GM12874 (cell line): ENCODE results near the gene ARL8A.

Experiments used
- CTCF ChIP-seq: IDR thresholded peaks from 2 replicates; pipeline ENCODE4 v1.5.1; 2011; ENCODE audit warnings: low read depth, mild to moderate bottlenecking, control low read depth, low read length, moderate library complexity; ENCODE audit not compliant: insufficient read depth

The ARL8A gene

GRCh38 chr1:202106340-202107254, 37.9 kb downstream of the ARL8A start:
- no peak for TF ChIP-seq CTCF

- TF ChIP-seq CTCF, result no peak
These were observed 38.8 kb downstream of the ARL8A start for GRCh38 chr1:202105571-202106339.

DNA sequence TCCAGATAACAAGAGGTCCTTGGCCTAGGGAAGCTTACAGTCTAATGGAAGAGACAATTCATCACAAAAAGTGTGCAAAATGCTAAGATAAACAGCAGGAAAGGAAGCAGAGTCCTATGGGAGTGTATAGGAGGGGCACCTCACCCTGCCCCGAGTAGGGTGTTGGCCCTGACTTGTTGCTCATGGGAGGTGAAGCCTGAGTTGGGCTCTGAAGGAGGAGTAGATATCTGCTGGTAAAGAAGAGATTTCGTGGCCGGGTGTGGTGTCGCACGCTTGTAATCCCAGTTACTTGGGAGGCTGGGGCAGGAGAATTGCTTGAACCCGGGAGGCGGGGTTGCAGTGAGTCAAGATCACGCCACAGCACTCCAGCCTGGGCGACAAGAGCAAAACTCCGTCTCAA, 40.5 kb downstream of the ARL8A start:
- TF ChIP-seq CTCF, result no peak

DNA sequence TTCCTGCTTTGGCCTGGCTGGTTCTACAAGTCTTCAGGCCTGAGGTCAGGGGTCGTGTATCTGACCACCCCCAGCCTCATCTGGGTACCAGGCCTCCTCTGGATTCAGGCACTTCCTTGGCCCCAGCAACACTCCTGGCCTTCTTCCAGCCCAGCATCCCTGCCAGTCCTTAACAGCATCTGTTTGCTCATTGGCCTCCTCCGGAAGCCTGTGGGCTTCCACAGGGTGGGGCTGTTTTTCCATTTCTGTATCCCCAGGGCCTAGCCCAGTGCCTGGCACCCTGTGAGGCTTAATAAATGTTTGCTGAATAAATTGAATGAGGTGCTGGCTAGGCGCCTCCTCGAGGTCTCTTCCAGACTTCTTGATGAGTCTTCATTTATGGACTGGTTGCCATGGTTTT, 43.4 kb downstream of the ARL8A start:
- TF ChIP-seq CTCF, result no peak

DNA sequence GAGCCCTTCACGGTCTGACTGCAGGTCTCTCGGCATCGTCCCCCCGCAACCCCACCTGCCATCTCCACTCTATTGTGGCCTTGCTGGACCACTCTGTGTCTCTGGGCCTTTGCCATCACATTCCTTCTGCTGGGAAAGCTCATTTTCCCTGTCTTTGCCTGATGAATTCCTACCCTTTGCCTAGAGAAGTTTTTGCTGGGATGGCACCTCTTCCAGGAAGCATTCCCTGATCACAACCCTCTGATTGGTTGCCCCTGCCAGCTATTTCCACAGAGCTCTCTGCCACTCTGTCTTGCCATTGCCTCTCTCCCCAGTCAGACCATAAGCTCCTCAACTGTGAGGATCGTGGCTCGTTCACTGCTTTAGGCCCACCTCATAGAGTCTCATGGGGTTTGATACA, 50.7 kb downstream of the ARL8A start:
- TF ChIP-seq CTCF, result no peak

GRCh38 chr1:202090994-202091393, 53.5 kb downstream of the ARL8A start:
- TF ChIP-seq CTCF, result no peak

- TF ChIP-seq CTCF, result no peak
These were observed 56.3 kb downstream of the ARL8A start for GRCh38 chr1:202088206-202088605.
